Osteoblast (primary cell): ENCODE results near the gene CALN1. TPM values are rescaled to one million over a fixed set of nuclear protein-coding genes. Genes with fewer than 3 reads are reported as not detected.
"Not testable (repeated sequence)": the region's sequence is repeated elsewhere in the genome, so short reads cannot be mapped to it uniquely, and the experiment has no call there.

Experiments
- DNase-seq: peaks from one replicate; pipeline ENCODE4 v3.0.0; 2011; ENCODE audit warnings: low spot score, mixed read lengths; ENCODE audit not compliant: insufficient read length; ENCODE audit errors: missing footprints
- H2AFZ ChIP-seq: 2 replicates; pipeline ENCODE4 v1.6.0; 2011; ENCODE audit warnings: mild to moderate bottlenecking, low read length
- H3K27ac ChIP-seq: 2 replicates; pipeline ENCODE4 v1.5.1; 2011; ENCODE audit warnings: mild to moderate bottlenecking, low read depth, low read length, moderate library complexity
- H3K27me3 ChIP-seq: 2 replicates; pipeline ENCODE4 v1.6.0; 2012; ENCODE audit warnings: mild to moderate bottlenecking, control low read depth, inconsistent platforms, low read length, moderate library complexity; ENCODE audit not compliant: insufficient read depth
- H3K36me3 ChIP-seq: 2 replicates; pipeline ENCODE4 v1.5.1; 2011; ENCODE audit warnings: mild to moderate bottlenecking, low read length, control low read depth, moderate library complexity; ENCODE audit not compliant: insufficient read depth
- H3K4me1 ChIP-seq: 2 replicates; pipeline ENCODE4 v1.5.1; 2011; ENCODE audit warnings: mild to moderate bottlenecking, low read length, control low read depth, moderate library complexity; ENCODE audit not compliant: insufficient read depth
- H3K4me2 ChIP-seq: 2 replicates; pipeline ENCODE4 v1.6.0; 2011; ENCODE audit warnings: mild to moderate bottlenecking, low read length; ENCODE audit not compliant: insufficient read depth
- H3K4me3 ChIP-seq: fragments of 200-600 bp; sonication (generic); 3 replicates; pipeline ENCODE4 v1.5.1; 2012; ENCODE audit warnings: mild to moderate bottlenecking, low read length, inconsistent platforms; ENCODE audit not compliant: insufficient read depth
- H3K79me2 ChIP-seq: 2 replicates; pipeline ENCODE4 v1.6.0; 2012; ENCODE audit warnings: mild to moderate bottlenecking, low read length, control low read depth, inconsistent platforms; ENCODE audit not compliant: insufficient read depth
- H3K9me3 ChIP-seq: 2 replicates; pipeline ENCODE4 v1.5.1; 2011; ENCODE audit warnings: low read depth, low read length, control low read depth
- H4K20me1 ChIP-seq: 2 replicates; pipeline ENCODE4 v1.6.0; 2012; ENCODE audit warnings: mild to moderate bottlenecking, low read length, control low read depth; ENCODE audit not compliant: insufficient read depth
- total RNA-seq: library from RNA; depleted of rRNA; stranded (reverse); fragments of >200 nt; gene quantifications from 2 replicates; pipeline ENCODE4 v1.2.3, GENCODE V29; 2012
- TF ChIP-seq, protein P1 (sequence below): IDR thresholded peaks from 2 replicates; pipeline ENCODE4 v1.5.1; 2011; ENCODE audit warnings: mild to moderate bottlenecking, low read depth, low read length, moderate library complexity; ENCODE audit errors: extremely low read depth

Gene CALN1
- total RNA-seq, 1 donor: not detected

DNA sequence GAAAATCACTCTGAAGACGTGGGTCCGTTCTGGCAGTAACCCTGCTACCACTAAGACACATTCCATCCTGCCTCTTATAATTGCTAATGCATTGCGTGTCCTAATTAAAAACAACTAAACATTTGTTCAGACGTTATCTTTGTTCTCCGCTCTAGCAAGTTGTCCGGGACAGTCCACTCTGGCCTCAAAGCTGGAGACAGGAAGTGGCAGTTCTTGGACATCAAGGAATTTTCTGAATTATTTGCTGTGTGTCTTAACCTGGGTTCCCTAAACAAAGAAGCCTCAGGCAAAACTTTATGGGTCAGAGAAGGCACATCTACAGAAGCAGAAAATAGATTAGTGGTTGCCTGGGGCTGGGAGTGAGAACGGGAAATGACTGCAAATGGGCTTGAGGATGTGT, 199.1 kb downstream of the CALN1 start:
- H3K79me2 ChIP-seq: no peaks in the 10 kb centered on the region
- no peaks in the 10 kb centered on the region for H4K20me1 ChIP-seq
- TF ChIP-seq, protein P1, sequence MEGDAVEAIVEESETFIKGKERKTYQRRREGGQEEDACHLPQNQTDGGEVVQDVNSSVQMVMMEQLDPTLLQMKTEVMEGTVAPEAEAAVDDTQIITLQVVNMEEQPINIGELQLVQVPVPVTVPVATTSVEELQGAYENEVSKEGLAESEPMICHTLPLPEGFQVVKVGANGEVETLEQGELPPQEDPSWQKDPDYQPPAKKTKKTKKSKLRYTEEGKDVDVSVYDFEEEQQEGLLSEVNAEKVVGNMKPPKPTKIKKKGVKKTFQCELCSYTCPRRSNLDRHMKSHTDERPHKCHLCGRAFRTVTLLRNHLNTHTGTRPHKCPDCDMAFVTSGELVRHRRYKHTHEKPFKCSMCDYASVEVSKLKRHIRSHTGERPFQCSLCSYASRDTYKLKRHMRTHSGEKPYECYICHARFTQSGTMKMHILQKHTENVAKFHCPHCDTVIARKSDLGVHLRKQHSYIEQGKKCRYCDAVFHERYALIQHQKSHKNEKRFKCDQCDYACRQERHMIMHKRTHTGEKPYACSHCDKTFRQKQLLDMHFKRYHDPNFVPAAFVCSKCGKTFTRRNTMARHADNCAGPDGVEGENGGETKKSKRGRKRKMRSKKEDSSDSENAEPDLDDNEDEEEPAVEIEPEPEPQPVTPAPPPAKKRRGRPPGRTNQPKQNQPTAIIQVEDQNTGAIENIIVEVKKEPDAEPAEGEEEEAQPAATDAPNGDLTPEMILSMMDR: no peak
- H3K4me3 ChIP-seq: no peak overlapping the region
- no peak for DNase-seq
- H3K27me3 ChIP-seq: no peaks in the 10 kb centered on the region
- H3K9me3 ChIP-seq: peaks cover 4% of the 10 kb centered on the region
- no peak overlapping the region for H3K4me2 ChIP-seq
- H2AFZ ChIP-seq: no peak overlapping the region
- no peaks in the 10 kb centered on the region for H3K36me3 ChIP-seq
- H3K4me1 ChIP-seq: no peaks in the 10 kb centered on the region
- no peak overlapping the region for H3K27ac ChIP-seq

DNA sequence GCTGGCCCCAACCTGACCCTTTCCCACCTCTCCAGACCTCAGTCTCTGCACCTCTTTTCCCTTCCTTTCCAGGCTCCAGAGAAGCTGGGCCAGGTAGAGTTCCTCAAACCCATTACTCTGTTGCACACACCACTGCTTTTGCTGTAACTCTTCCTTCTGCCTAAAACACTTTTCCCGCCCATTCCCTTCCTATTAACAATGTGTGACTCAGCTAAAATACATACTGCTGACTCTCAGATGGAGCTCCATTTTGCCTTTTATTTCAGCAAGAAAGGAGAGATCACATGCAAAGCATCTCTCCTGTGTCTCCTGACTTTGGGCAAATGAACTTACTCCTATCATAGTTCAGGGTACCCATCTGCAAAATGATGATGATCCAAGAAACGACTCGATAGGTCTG, 201.0 kb downstream of the CALN1 start:
- Histone ChIP-seq H3K4me2 (no peak overlapping the region), H3K79me2 (no peaks in the 10 kb centered on the region), H2AFZ (no peak overlapping the region), H3K9me3 (peaks cover 2% of the 10 kb centered on the region), H3K27me3 (no peaks in the 10 kb centered on the region), H3K4me1 (no peaks in the 10 kb centered on the region), H3K27ac (no peak overlapping the region), H4K20me1 (no peaks in the 10 kb centered on the region), H3K36me3 (no peaks in the 10 kb centered on the region), H3K4me3 (no peak overlapping the region)
- TF ChIP-seq, protein P1: no peak
- no peak for DNase-seq

DNA sequence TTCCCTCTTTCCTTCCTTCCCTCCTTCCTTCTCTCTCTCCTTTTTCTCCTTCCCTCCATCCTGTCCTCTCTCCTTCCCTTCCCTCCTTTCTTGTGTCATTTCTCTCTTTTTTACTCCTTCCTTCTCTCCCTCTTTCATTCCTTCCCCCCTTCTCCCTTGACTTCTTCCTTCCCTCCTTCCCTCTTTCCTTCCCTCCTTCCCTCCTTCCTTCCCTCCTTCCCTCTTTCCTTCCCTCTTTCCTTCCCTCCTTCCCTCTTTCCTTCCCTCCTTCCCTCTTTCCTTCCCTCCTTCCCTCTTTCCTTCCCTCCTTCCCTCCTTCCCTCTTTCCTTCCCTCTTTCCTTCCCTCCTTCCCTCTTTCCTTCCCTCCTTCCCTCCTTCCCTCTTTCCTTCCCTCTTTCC, 203.1 kb downstream of the CALN1 start:
- not testable (repeated sequence) for H3K27me3 ChIP-seq, H3K4me1 ChIP-seq, H2AFZ ChIP-seq, H3K27ac ChIP-seq, H3K4me3 ChIP-seq, H3K79me2 ChIP-seq, H3K36me3 ChIP-seq, H3K9me3 ChIP-seq, H4K20me1 ChIP-seq, H3K4me2 ChIP-seq, DNase-seq

DNA sequence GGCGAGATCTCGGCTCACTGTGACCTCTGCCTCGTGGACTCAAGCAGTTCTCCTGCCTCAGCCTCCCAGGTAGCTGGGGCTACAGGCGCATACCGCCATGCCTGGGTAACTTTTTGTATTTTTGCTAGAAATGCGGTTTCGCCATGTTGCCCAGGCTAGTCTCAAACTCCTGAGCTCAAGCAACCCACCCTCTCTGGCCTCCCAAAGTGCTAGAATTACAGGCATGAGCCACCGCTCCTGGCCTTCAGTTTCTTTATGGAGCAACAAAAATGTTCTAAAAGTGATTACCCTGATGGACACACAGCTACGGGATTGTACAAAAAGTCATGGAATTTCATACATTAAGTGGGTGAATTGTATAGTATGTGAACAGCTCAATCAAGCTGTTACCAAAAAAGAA, 216.0 kb downstream of the CALN1 start:
- TF ChIP-seq, protein P1: no peak
- no peaks in the 10 kb centered on the region for H4K20me1 ChIP-seq
- H3K4me1 ChIP-seq: no peaks in the 10 kb centered on the region
- no peak overlapping the region for H3K27ac ChIP-seq
- H3K79me2 ChIP-seq: no peaks in the 10 kb centered on the region
- DNase-seq: no peak
- no peak overlapping the region for H3K4me2 ChIP-seq
- no peaks in the 10 kb centered on the region for H3K9me3 ChIP-seq
- no peaks in the 10 kb centered on the region for H3K36me3 ChIP-seq
- no peak overlapping the region for H2AFZ ChIP-seq
- no peaks in the 10 kb centered on the region for H3K27me3 ChIP-seq
- H3K4me3 ChIP-seq: no peak overlapping the region
